ENCODE measurements around the gene IDH3B.

DNA sequence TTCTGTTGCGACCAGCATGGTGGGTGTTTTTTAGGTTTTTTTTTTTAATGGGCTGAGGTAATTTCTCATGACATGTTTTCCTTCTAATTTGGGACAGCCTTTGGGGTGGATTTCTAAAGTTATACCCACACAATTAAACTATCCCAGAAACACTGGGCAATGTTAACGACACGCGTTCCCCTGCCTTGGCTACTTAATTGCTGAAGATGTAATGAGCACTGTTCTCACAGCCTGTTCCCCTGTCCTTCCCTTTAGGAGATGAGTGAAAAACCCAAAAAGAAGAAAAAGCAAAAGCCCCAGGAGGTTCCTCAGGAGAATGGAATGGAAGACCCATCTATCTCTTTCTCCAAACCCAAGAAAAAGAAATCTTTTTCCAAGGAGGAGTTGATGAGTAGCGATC lies 6.3 kb downstream of the IDH3B start:
- TF ChIP-seq, protein P1, sequence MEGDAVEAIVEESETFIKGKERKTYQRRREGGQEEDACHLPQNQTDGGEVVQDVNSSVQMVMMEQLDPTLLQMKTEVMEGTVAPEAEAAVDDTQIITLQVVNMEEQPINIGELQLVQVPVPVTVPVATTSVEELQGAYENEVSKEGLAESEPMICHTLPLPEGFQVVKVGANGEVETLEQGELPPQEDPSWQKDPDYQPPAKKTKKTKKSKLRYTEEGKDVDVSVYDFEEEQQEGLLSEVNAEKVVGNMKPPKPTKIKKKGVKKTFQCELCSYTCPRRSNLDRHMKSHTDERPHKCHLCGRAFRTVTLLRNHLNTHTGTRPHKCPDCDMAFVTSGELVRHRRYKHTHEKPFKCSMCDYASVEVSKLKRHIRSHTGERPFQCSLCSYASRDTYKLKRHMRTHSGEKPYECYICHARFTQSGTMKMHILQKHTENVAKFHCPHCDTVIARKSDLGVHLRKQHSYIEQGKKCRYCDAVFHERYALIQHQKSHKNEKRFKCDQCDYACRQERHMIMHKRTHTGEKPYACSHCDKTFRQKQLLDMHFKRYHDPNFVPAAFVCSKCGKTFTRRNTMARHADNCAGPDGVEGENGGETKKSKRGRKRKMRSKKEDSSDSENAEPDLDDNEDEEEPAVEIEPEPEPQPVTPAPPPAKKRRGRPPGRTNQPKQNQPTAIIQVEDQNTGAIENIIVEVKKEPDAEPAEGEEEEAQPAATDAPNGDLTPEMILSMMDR (IDR thresholded peaks at IDR 0.05): no peak
- no peak for TF ChIP-seq ZFX (IDR thresholded peaks at IDR 0.05; ENCODE audit: borderline replicate concordance)
